HuH-7.5 (cell line): ENCODE measurements around the gene DGCR2.
A peak's percentile ranks its signal among the peaks of the same experiment; 100 is the strongest.
"Not testable (repeated sequence)": the region's sequence is repeated elsewhere in the genome, so short reads cannot be mapped to it uniquely, and the experiment has no call there.

Experiments used
- DNase-seq: peaks from one replicate; pipeline ENCODE4 v3.0.0; 2011; ENCODE audit warnings: low spot score

Gene DGCR2

GRCh38 chr22:19122143-19122751 is at the start of gene DGCR2:
TSS of gene DGCR2 (minus strand) at chr22:19122412. CDS start at chr22:19122206, 206 bp downstream.
- peak; percentile 96 for DNase-seq

DNA sequence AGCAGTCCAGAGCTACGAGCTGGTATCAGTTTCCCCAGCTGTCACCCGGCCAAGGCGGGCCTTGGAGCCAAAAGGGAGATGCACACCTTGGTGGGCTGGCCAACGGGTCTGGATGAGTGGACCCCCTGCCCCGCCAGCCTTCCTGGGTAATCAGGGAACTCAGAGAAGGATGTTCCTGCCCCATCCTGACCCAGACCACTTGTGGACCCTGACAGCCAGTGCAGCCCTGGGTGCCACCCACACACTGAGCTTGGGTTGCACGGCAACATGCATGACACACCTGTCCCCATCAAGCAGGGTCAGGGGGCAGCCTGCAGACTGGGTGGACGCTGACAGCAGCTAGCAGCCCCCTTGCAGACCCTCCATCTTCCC is 47.7 kb upstream of the DGCR2 start:
- no peak for DNase-seq

GRCh38 chr22:19169002-19169946 is 47.1 kb upstream of the DGCR2 start:
- DNase-seq: no peak

GRCh38 chr22:19168088-19168890 is 46.1 kb upstream of the DGCR2 start:
- DNase-seq: no peak

GRCh38 chr22:19167106-19167869 is 45.1 kb upstream of the DGCR2 start:
- DNase-seq: no peak

- no peak for DNase-seq
These were observed 44.2 kb upstream of the DGCR2 start for GRCh38 chr22:19166421-19166820.

- no peak for DNase-seq
These were observed 42.2 kb upstream of the DGCR2 start for GRCh38 chr22:19164425-19164824.

GRCh38 chr22:19158649-19159048 is 36.4 kb upstream of the DGCR2 start:
- not testable (repeated sequence) for DNase-seq

GRCh38 chr22:19156109-19156508 is 33.9 kb upstream of the DGCR2 start:
- DNase-seq: not testable (repeated sequence)

DNA sequence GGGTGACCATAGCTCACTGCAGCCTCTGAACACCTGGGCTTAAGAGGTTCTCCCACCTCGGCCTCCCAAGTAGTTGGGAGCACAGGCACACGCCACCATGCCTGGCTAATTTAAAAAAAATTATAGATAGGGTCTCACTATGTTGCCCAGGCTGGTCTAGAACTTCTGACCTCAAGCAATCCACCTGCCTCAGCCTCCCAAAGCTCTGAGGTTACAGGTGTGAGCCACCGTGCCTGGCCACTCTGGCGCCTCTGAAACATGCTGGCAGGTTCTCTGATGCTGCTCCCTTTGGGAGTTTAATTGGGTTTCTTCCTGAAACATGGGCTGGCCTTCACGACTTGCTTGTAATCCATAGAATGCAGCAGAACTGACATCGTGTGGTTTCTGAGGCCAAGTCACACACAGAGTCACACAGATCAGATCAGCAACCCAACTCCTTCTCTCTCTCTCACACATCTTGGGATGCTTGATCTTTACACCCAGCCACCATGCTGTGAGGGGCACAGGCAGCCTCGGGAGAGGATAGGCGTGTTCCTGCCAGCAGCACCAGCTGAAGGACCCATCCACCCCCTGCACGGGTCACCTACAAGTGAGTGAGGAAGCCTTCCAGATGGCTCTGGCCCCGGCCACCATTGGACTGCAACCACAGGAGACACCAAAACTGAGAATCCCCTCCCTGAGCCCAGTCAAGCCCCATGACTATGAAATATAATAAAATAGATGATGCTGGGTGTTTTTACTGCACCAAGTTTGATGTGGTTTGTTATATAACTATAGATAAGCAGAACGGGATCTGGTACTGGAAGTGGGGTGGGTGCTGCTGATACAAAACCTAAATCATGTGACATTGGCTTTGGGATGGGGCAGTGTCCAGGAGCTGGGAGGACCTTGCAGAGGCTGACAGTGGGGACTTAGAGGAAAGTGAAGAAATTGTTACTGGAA is 31.0 kb upstream of the DGCR2 start:
- no peak for DNase-seq

- no peak for DNase-seq
These were observed 29.3 kb upstream of the DGCR2 start for GRCh38 chr22:19151329-19152191.

GRCh38 chr22:19150482-19151328 is 28.5 kb upstream of the DGCR2 start:
- DNase-seq: no peak

DNA sequence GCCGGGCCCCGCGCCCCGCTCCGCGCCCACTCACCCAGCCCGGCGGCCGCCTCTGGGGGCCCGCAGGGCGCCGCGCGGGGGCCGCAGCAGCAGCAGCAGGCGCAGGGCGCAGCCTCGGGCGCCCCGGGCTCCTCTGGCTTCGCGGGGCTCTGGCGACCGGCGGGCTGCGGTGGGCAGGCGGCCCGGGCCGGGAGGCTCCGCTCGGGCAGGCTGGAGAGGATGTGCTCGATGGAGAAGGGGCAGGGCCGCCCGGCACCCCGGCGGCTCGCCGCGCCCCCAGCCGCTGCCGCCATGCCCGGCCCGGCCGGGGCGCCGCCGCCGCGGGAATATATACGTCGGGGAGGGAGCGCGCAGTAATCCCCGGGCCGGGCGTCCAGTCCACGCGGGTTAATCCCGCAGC is 27.8 kb upstream of the DGCR2 start, which contains the start of gene GSC2:
TSS of gene GSC2 (minus strand) at position 302 of the 400 bp plus-strand sequence. CDS start at position 293, 9 bp downstream.
- DNase-seq: no peak

DNA sequence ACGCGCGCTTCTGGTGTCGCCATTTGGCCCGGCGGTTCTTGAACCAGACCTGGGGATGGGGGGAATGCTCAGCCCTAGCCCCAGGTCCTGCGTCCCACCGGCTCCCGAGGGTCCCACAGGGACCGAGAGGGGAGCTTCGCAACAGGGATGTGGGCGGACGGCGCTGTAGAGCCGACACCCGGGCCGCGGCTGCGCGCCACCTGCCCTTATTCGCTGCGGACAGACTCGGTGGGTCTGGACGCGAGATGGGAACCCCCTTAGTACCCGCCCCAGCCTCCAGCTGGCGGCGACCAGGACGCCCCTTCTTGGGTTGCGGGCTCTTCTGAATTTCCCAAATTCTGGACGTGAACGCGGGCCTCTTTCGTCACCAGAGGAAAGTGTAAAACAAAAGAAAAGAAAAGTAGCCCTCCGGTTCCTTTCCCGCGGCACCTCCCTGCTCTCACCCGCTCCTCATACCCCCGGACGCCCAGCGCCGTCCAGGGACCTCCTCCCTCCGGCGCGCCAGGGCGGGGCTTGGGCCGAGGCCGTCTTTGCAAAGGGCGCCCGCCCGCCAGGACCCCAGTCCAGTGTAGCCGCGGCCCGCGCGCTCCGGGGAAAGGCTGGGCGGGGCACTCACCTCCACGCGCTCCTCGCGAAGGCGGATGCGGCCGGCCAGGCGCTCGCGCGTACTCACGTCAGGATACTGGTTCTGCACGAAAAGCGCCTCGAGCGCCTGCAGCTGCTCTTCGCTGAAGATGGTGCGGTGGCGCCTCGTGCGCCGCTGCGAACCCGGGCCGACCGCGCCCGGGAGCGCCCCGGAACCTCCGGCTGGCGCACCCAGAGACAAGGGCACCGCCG is 27.1 kb upstream of the DGCR2 start:
- DNase-seq: no peak

DNA sequence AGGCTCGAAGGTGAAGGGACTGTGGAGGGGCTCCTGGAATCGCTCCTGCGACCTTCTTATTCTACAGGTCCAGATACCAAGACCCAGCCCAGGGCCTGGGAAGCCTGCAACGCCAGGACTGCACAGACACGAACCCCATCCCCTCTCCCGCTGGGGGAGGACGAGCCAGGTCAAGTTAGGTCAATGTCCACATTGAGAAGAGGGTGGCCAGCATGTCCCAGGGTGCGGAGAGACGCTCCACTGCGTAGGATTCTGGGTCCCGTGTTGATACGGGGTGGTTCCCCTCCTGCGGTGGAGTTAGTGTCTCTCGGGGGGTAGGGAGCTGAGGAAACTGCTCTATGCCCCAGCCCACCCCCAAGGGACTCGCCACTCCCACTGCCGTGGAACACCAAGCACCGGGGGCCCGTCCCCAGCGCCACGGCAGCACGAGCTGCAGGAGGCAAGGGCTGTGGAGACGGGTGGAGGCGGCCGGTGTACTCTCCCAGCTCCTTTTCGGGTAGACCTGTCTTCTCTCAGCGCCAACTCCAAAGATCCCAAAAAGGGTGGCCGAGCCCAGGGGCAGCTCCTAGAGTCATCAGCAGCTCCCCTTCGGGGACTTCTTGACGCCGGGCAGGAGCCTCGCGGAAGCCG is 26.3 kb upstream of the DGCR2 start:
- no peak for DNase-seq

DNA sequence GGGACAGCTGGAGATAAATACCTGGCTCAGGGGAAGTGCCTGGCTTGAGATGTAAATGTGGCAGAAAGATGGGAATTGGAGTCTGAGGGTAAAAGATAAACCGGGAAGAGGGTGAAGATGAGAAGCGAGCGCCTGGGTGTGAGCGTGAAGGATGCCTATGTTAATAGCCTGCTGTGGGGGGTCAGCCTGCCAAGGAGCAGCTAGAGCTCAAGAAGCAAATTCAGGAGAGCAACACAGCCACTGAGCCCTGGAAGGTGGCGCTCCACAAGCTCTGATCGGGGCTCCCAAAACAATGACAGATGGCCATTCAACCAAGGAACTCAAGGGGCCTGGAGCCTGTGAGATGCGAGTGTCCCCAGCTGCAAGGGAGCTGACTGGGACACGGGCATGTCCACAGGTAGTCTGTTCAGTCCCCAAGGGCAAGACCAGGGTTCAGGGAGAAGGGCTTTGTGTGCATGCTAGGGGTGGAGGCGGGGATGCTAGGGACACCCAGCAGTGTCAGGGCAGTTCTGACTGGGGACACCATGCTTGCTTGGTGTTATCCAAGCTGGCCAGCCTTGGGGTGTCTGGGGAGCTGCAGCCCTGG is 25.1 kb upstream of the DGCR2 start:
- DNase-seq: no peak
